Measurements from ENCODE around the gene DCBLD2.

DNA sequence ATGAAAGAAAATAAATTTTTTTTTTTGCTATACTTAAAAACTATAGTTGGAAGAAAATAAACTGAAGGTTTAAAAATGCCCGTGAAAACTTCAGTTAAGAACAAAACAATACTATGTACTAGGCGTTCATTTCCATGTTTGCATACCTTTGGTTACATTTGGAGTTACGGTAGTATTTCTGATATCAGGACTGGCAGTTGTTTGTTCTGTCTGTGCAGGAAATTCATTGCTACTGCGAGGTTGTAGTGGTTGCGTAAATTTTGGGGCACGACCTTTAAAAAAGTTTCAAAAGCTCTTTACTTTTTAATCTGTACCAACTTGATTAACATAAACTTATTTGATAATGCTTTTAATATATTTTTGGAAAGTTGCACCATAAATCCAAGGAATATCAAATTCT is 90.4 kb downstream of the DCBLD2 start:
- TF ChIP-seq CTCF (IDR thresholded peaks at IDR 0.05) (no peak), POLR2A (IDR thresholded peaks at IDR 0.05; ENCODE audit: low read depth) (no peak), POLR2AphosphoS5 (IDR thresholded peaks at IDR 0.05) (no peak)
